NCI-H2107 (cell line): Measurements from ENCODE around the gene FNDC5.
A peak's percentile ranks its signal among the peaks of the same experiment; 100 is the strongest.

Source experiments
- DNase-seq: peaks from one replicate; lab custom pipeline; 2025; lab: John Stamatoyannopoulos, UW

Gene FNDC5

GRCh38 chr1:32864375-32865019 is 6.2 kb downstream of the FNDC5 start:
- no peak for DNase-seq

- DNase-seq, result no peak
Observed at GRCh38 chr1:32863881-32864245, 6.8 kb downstream of the FNDC5 start.

- no peak for DNase-seq
Observed at GRCh38 chr1:32863218-32863880, 7.4 kb downstream of the FNDC5 start.

- no peak for DNase-seq
Observed at GRCh38 chr1:32861904-32862695, 8.6 kb downstream of the FNDC5 start.

- no peak for DNase-seq
Observed at GRCh38 chr1:32860566-32860965, 10.1 kb downstream of the FNDC5 start.

- DNase-seq, result no peak
Observed at GRCh38 chr1:32859915-32860314, 10.8 kb downstream of the FNDC5 start.

- no peak for DNase-seq
Observed at GRCh38 chr1:32858791-32859190, 11.9 kb downstream of the FNDC5 start.

- no peak for DNase-seq
Observed at GRCh38 chr1:32858136-32858535, 12.6 kb downstream of the FNDC5 start.

GRCh38 chr1:32855861-32856617 is 14.7 kb downstream of the FNDC5 start:
- no peak for DNase-seq

GRCh38 chr1:32848354-32849063 is 22.2 kb downstream of the FNDC5 start:
- DNase-seq, result no peak

GRCh38 chr1:32831878-32832277 is 38.8 kb downstream of the FNDC5 start:
- DNase-seq, result no peak

GRCh38 chr1:32830092-32830852 is 40.4 kb downstream of the FNDC5 start:
- peak; percentile 59 for DNase-seq

GRCh38 chr1:32828341-32828740 is 42.4 kb downstream of the FNDC5 start:
- DNase-seq, result no peak

- no peak for DNase-seq
Observed at GRCh38 chr1:32825181-32825580, 45.5 kb downstream of the FNDC5 start.

GRCh38 chr1:32818804-32819541 is 51.7 kb downstream of the FNDC5 start:
- no peak for DNase-seq

- DNase-seq, result peak; percentile 80
Observed at GRCh38 chr1:32817815-32818786, 52.6 kb downstream of the FNDC5 start.

- DNase-seq, result peak; percentile 97
Observed at GRCh38 chr1:32817159-32817814, 53.4 kb downstream of the FNDC5 start, which contains the start of the genes S100PBP and YARS1. TSS of gene S100PBP (plus strand) at chr1:32817653. CDS start at chr1:32826100, 8,447 bp downstream. TSS of gene YARS1 (minus strand) at chr1:32817358. CDS start at chr1:32817244, 114 bp downstream.

GRCh38 chr1:32816676-32817158 is 54.0 kb downstream of the FNDC5 start:
- DNase-seq, result no peak
